ENCODE data around the gene TMED4. TPM values are rescaled to one million over a fixed set of nuclear protein-coding genes. Genes with fewer than 3 reads are reported as not detected.

TMED4 gene
- total RNA-seq, 1 experiment from 2014 or later: 67.3 TPM

- H3K9me3 ChIP-seq (ENCODE audit: control insufficient read depth in 1 of 2, insufficient read depth in 1 of 2, low read depth in 1 of 2, low read length in 2 of 2): no peaks in the 10 kb centered on the region
- H3K79me2 ChIP-seq (ENCODE audit: insufficient read depth, low read length): peaks cover 6% of the 10 kb centered on the region
- no peak overlapping the region for H3K9ac ChIP-seq (ENCODE audit: low read length)
- no peaks in the 10 kb centered on the region for H3K36me3 ChIP-seq (ENCODE audit: control insufficient read depth in 1 of 2, insufficient read depth in 2 of 2, low read length in 2 of 2)
- no peak overlapping the region for H2AFZ ChIP-seq (ENCODE audit: low read depth, low read length, poor library complexity, severe bottlenecking)
- intact Hi-C loops (cut with micrococcal nuclease): no loop called here
- RAD21 ChIA-PET (ENCODE audit: low non-redundant PET in 1 of 2, low total read pairs in 2 of 2, uncharacterized antibody in 2 of 2, unreplicated experiment in 2 of 2): no interaction called here
- H3K27ac ChIP-seq (ENCODE audit: low read depth, low read length): no peak overlapping the region
- TF ChIP-seq SRF (IDR thresholded peaks at IDR 0.05; ENCODE audit: low read depth) (no peak), EGR1 (IDR thresholded peaks at IDR 0.05; ENCODE audit: low read depth) (no peak), RAD21 (IDR thresholded peaks at IDR 0.05; ENCODE audit: low read depth) (no peak), REST (IDR thresholded peaks at IDR 0.05; ENCODE audit: low read depth) (no peak), MAX (IDR thresholded peaks at IDR 0.05) (no peak), POLR2AphosphoS5 (IDR thresholded peaks at IDR 0.05; ENCODE audit: low read depth, low read length) (no peak), ZNF274 (IDR thresholded peaks at IDR 0.05; ENCODE audit: low read depth, low read length) (no peak), ELF1 (IDR thresholded peaks at IDR 0.05; ENCODE audit: borderline replicate concordance, low read depth) (no peak), JUND (IDR thresholded peaks at IDR 0.05) (no peak), EZH2 (IDR thresholded peaks at IDR 0.05) (no peak), ZFX (IDR thresholded peaks at IDR 0.05) (no peak), ZBTB33 (IDR thresholded peaks at IDR 0.05; ENCODE audit: extremely low read depth, insufficient replicate concordance, low read length) (no peak)
- no peak overlapping the region for H3K4me3 ChIP-seq (replicated peaks in 1 of 2; ENCODE audit: low read depth in 1 of 2, low read length in 2 of 2)
- H3K4me1 ChIP-seq (ENCODE audit: control insufficient read depth in 1 of 2, insufficient read depth in 2 of 2, low read length in 2 of 2): peaks cover 8 to 17% of the 10 kb centered on the region in 2 experiments; a peak in 3 of 4 replicates
- H4K20me1 ChIP-seq (ENCODE audit: insufficient read depth): no peaks in the 10 kb centered on the region
- POLR2A ChIA-PET: no interaction called here
- CTCF ChIA-PET: no interaction called here
- no peaks in the 10 kb centered on the region for H3K9me2 ChIP-seq (ENCODE audit: insufficient read depth)
- H3K27me3 ChIP-seq (ENCODE audit: insufficient read depth, low read length): no peaks in the 10 kb centered on the region
- no peak overlapping the region for H3K4me2 ChIP-seq (ENCODE audit: low read length)
- no TSS peak for BruUV-seq (replicated peaks)
- ATAC-seq (no peak), DNase-seq (ENCODE audit: low read depth, low spot score) (no peak)
Observed at GRCh38 chr7:44602576-44602910, 20.5 kb upstream of the TMED4 start.
